ENCODE data around the gene EIF5A. TPM values are rescaled to one million over a fixed set of nuclear protein-coding genes. Genes with fewer than 3 reads are reported as not detected.

Gene EIF5A
- total RNA-seq, 1 experiment from 2014 or later: 1,140 TPM

- H3F3A ChIP-seq (ENCODE audit: low read length, unreplicated experiment): no peaks in the 10 kb centered on the region
- H3K4me1 ChIP-seq (ENCODE audit: insufficient read depth, low read length): peaks cover 5% of the 10 kb centered on the region
- no TSS peak for BruUV-seq (replicated peaks)
- H3K27me3 ChIP-seq (ENCODE audit: low read length): no peaks in the 10 kb centered on the region
- no peak overlapping the region for H2AFZ ChIP-seq (ENCODE audit: low read length)
- no peaks in the 10 kb centered on the region for H3K9me3 ChIP-seq (ENCODE audit: low read length)
- ATAC-seq: no peak
- no peaks in the 10 kb centered on the region for H3K9me2 ChIP-seq (replicated peaks; ENCODE audit: low read length)
- intact Hi-C loops (cut with micrococcal nuclease): no loop called here
- no peak overlapping the region for H3K9ac ChIP-seq (ENCODE audit: low read length)
- DNase-seq: no peak
- no peaks in the 10 kb centered on the region for H3K79me2 ChIP-seq (ENCODE audit: low read length)
- H3K27ac ChIP-seq (ENCODE audit: low read length): no peak overlapping the region
- CTCF ChIA-PET: interaction anchor here (0.8 kb wide), 1 partner anchor 11 kb away, joined by 4 read pairs; no protein-coding TSS in a partner anchor
- no peak overlapping the region for H3K4me3 ChIP-seq (ENCODE audit: low read length)
- TF ChIP-seq EZH2phosphoT487 (IDR thresholded peaks at IDR 0.05; ENCODE audit: borderline replicate concordance, low read length) (no peak), EZH2 (IDR thresholded peaks at IDR 0.05; ENCODE audit: low read length, unreplicated experiment) (no peak)
- TF ChIP-seq, protein P1, sequence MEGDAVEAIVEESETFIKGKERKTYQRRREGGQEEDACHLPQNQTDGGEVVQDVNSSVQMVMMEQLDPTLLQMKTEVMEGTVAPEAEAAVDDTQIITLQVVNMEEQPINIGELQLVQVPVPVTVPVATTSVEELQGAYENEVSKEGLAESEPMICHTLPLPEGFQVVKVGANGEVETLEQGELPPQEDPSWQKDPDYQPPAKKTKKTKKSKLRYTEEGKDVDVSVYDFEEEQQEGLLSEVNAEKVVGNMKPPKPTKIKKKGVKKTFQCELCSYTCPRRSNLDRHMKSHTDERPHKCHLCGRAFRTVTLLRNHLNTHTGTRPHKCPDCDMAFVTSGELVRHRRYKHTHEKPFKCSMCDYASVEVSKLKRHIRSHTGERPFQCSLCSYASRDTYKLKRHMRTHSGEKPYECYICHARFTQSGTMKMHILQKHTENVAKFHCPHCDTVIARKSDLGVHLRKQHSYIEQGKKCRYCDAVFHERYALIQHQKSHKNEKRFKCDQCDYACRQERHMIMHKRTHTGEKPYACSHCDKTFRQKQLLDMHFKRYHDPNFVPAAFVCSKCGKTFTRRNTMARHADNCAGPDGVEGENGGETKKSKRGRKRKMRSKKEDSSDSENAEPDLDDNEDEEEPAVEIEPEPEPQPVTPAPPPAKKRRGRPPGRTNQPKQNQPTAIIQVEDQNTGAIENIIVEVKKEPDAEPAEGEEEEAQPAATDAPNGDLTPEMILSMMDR (conservative IDR thresholded peaks at IDR 0.05; ENCODE audit: low read depth, low read length): no peak
- H3K4me2 ChIP-seq (ENCODE audit: low read length): no peak overlapping the region
- no peaks in the 10 kb centered on the region for H3K36me3 ChIP-seq (ENCODE audit: low read depth, low read length)
- no peaks in the 10 kb centered on the region for H4K20me1 ChIP-seq (ENCODE audit: low read length)
- POLR2A ChIA-PET (ENCODE audit: unreplicated experiment): interaction anchor here (0.6 kb wide), 1 partner anchor 11 kb away, joined by 3 read pairs; no protein-coding TSS in a partner anchor
Measured at GRCh38 chr17:7285679-7286078, 21.7 kb upstream of the EIF5A start.

GRCh38 chr17:7289256-7290032 is 18.0 kb upstream of the EIF5A start:
- POLR2A ChIA-PET (ENCODE audit: unreplicated experiment): interaction anchor here (0.5 kb wide), 1 partner anchor 68 kb away, joined by 3 read pairs; no protein-coding TSS in a partner anchor
- no peak overlapping the region for H3K9ac ChIP-seq (ENCODE audit: low read length)
- no TSS peak for BruUV-seq (replicated peaks)

More at GRCh38 chr17:7289256-7290032, 18.0 kb upstream of the EIF5A start:
- no peaks in the 10 kb centered on the region for H4K20me1 ChIP-seq (ENCODE audit: low read length)
- ATAC-seq: no peak
- no peaks in the 10 kb centered on the region for H3K9me3 ChIP-seq (ENCODE audit: low read length)
- intact Hi-C loops (cut with micrococcal nuclease): no loop called here
- TF ChIP-seq EZH2phosphoT487 (IDR thresholded peaks at IDR 0.05; ENCODE audit: borderline replicate concordance, low read length) (no peak), EZH2 (IDR thresholded peaks at IDR 0.05; ENCODE audit: low read length, unreplicated experiment) (no peak)
- TF ChIP-seq, protein P1 (conservative IDR thresholded peaks at IDR 0.05; ENCODE audit: low read depth, low read length): no peak
- CTCF ChIA-PET: no interaction called here
- no peak overlapping the region for H2AFZ ChIP-seq (ENCODE audit: low read length)
- H3K4me1 ChIP-seq (ENCODE audit: insufficient read depth, low read length): no peaks in the 10 kb centered on the region
- no peaks in the 10 kb centered on the region for H3K79me2 ChIP-seq (ENCODE audit: low read length)
- no peak overlapping the region for H3K27ac ChIP-seq (ENCODE audit: low read length)
- H3F3A ChIP-seq (ENCODE audit: low read length, unreplicated experiment): no peaks in the 10 kb centered on the region
- no peak overlapping the region for H3K4me2 ChIP-seq (ENCODE audit: low read length)
- no peak for DNase-seq
- no peaks in the 10 kb centered on the region for H3K27me3 ChIP-seq (ENCODE audit: low read length)
- H3K4me3 ChIP-seq (ENCODE audit: low read length): no peak overlapping the region
- no peaks in the 10 kb centered on the region for H3K36me3 ChIP-seq (ENCODE audit: low read depth, low read length)
- no peaks in the 10 kb centered on the region for H3K9me2 ChIP-seq (replicated peaks; ENCODE audit: low read length)
